Neural progenitor cell (in vitro differentiated cells): ENCODE data around the gene MYCBP2.

Source experiments
- CTCF ChIP-seq: fragments of 200-600 bp; sonication (generic); IDR thresholded peaks from 2 replicates; pipeline ENCODE4 v1.5.1; 2017; ENCODE audit warnings: antibody characterized with exemption, mild to moderate bottlenecking
- EZH2 ChIP-seq: fragments of 200-600 bp; sonication (generic); IDR thresholded peaks from 2 replicates; pipeline ENCODE4 v1.6.1; 2017; ENCODE audit warnings: antibody characterized with exemption, mild to moderate bottlenecking, moderate library complexity
- EZH2phosphoT487 ChIP-seq: fragments of 200-600 bp; sonication (generic); IDR thresholded peaks from 2 replicates; pipeline ENCODE4 v1.6.1; 2017; ENCODE audit warnings: antibody characterized with exemption

GRCh38 chr13:77113496-77113895, 213.4 kb downstream of the MYCBP2 start:
- TF ChIP-seq EZH2 = no peak
- no peak for TF ChIP-seq CTCF
- no peak for TF ChIP-seq EZH2phosphoT487
